ENCODE data around the gene MINK1.

GRCh38 chr17:4939796-4940554, 106.8 kb downstream of the MINK1 start, which contains the start of the genes RNF167 and SLC25A11:
- peak; percentile 39; the same call in 1 of the 2 replicates for TF ChIP-seq POLR2AphosphoS5 (IDR thresholded peaks at IDR 0.05; ENCODE audit: low read depth)
- TF ChIP-seq REST (IDR thresholded peaks at IDR 0.05; ENCODE audit: insufficient replicate concordance, low read depth) = no peak
- no peak for TF ChIP-seq CTCF (IDR thresholded peaks at IDR 0.05; ENCODE audit: insufficient read depth, low read length)
- no peak for TF ChIP-seq GABPA (IDR thresholded peaks at IDR 0.05; ENCODE audit: low read depth)
